GM21825 (cell line): ENCODE measurements around the gene TTLL6.

Experiments used
- ATAC-seq: cut with Tn5 transposase; IDR thresholded peaks from one replicate; pipeline ENCODE4 v1.9.1; 2021; ENCODE audit warnings: mild to moderate bottlenecking, moderate library complexity; ENCODE audit not compliant: unreplicated experiment

TTLL6 gene

GRCh38 chr17:48745381-48746275 lies 71.4 kb downstream of the TTLL6 start:
- ATAC-seq, result no peak

- no peak for ATAC-seq
Measured at GRCh38 chr17:48740537-48740936, 76.5 kb downstream of the TTLL6 start.

DNA sequence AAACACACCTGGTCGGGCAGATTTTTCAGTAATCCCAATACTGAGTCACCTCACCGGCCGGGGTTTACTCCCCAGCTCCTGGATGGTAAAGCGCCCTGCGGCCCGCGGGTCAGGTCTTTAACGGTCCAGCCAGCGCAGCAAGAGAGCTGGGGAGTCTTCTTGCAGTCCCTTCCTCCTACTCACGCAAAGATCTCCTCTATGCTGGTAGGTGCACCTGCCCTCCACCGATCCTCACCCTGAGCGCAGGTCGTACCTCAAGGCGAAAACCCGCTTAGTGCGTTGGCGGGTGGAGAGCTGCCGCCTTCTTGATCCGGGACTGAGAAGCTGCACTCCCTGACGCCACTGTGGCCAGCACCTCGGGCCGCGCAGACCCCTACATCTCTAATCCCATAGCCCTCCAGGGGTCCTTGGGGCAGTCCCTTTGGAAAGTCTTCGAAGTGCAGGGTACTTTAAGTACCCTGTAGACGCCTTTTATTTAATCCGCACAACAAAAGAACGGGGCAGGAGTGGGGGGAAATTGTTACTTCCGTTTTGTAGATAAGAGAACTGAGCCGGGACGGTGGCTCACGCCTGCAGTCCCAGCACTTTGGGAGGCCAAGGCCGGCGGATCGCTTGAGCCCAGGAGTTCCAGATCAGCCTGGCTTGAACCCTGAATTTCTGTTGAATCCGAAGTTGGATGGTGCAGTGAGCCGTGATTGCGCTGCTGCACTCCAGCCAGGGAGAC lies 78.1 kb downstream of the TTLL6 start:
- no peak for ATAC-seq

DNA sequence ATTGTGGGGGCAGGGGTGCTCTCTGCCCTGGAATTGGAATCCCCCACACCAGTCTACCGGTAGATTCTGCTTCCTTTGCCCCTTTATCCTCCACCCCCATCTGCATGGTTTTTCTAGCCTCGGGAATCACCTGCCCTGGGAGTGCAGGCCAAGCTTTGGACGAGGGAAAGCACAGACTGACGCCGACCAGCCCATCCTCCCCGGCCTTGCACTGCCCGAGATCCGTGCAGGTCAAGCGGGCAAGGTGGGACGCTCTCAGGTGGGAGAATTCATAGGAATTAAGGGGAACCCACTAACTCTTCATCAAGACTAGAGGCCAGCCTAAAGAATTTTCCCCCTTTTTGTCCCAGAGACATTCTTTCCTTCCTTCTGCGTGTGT lies 78.6 kb downstream of the TTLL6 start:
- no peak for ATAC-seq

GRCh38 chr17:48737330-48738043 lies 79.5 kb downstream of the TTLL6 start:
- no peak for ATAC-seq

DNA sequence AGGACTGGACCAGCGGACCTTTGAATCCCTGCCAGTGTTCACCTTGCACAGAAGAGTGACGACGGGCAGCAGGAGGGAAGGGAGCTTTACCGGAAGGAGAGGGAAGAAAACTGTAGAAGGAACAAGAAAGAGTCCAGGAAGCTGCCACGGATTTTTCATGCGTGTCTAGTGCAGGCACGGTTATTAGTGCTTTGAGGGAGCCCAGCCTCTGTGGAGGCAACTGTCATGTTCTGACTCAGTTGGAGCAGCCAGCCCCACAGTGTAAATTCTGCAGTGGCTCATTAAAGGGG lies 82.0 kb downstream of the TTLL6 start:
- ATAC-seq, result no peak

- ATAC-seq, result no peak
Measured at GRCh38 chr17:48734333-48735061, 82.5 kb downstream of the TTLL6 start.

DNA sequence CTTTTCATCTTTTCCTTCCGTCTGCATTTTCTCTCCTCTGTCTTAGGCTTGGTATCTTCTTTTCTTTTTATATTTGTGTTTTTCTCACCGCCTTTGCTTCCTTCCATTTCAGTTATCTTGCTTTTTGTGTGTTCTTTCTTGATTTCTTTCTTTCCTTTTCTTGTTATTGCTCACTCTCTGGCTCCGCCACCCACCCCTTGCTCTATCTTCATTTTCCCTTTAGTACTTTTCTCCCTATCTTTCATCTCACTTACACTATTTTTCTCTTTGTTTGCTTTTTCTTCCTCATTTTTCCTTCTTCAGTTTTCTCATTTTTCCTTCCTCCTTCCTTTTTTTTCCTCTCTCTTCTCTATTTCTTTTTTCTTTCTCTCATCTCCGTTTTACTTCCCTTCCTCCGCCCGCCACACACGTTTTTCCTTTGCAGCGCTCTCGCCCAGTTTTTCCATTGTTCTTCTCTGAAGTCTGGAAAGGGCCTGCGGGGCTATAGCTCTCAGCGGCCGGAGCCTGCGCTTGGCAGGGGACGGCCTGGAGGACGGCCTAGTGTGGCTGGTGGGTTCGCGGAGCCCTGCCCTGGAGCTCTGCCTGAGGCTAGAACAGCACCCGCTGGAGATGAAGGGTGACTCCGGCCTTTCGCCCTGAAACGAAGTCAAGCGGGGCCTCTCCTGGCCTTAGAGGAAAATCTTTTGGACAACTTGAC lies 83.2 kb downstream of the TTLL6 start:
- no peak for ATAC-seq

DNA sequence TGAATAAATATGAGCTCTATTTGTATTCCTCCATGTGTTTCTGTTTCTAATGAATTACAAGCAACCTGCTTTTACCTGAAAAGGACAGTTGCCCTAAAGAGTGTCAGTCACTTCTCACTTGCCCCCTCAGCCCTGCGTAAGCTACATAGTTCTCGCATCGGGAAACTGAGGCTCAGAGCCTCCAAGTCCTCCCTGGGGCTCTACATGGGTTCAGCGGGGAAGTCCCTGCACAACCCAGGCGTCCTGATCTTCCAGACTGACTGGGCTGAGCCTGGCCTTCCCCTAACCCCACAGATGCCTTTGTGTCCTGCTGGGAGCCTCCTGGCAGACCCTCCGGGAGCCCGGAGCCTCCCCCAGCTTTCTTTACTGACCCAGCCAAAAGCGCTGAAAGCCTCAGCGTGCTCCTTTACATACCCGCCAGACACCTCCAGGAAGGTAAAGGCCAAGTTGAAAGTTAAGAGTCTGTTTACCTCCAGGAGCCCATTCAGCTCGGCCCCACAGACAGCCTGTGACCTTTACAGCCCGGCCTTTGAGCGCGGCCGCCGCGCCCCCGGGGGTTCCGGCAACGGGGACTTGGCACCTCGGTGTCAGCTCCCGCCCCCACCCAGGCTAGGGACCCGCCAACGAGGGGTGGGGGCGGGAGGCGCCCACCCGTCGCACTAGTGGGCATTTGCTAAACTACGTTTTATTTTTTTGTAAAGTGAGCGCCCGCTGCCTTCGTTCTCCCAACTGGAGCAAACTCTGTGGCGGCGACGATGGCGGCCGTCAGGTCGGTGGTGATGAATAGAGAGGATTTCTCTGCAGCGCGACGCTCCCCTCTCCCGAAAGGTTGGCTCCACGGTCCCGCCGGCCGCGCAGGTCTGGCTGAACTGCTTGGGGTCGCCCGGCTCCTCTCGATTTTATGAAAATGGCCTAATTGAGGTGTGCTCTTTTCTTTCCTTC lies 84.1 kb downstream of the TTLL6 start:
- no peak for ATAC-seq

DNA sequence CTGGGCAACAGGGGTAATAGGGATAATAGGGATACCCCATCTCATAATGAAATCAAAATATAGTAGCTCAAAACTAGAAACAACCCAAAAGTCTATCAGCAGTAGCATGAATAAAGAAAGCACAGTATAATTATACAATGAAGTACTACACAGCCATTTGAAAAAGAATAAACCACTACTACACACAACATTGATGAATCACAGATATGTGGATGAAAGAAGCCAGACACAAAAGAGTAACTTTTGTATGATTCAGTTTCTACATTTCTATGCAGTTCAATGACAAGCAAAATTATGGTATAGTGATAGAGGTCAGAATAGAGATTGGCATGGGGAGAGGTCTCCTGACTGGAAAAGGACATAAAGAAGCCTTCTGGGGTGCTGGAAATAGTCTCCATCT lies 85.7 kb downstream of the TTLL6 start:
- no peak for ATAC-seq

GRCh38 chr17:48730240-48730550 lies 86.8 kb downstream of the TTLL6 start:
- no peak for ATAC-seq

DNA sequence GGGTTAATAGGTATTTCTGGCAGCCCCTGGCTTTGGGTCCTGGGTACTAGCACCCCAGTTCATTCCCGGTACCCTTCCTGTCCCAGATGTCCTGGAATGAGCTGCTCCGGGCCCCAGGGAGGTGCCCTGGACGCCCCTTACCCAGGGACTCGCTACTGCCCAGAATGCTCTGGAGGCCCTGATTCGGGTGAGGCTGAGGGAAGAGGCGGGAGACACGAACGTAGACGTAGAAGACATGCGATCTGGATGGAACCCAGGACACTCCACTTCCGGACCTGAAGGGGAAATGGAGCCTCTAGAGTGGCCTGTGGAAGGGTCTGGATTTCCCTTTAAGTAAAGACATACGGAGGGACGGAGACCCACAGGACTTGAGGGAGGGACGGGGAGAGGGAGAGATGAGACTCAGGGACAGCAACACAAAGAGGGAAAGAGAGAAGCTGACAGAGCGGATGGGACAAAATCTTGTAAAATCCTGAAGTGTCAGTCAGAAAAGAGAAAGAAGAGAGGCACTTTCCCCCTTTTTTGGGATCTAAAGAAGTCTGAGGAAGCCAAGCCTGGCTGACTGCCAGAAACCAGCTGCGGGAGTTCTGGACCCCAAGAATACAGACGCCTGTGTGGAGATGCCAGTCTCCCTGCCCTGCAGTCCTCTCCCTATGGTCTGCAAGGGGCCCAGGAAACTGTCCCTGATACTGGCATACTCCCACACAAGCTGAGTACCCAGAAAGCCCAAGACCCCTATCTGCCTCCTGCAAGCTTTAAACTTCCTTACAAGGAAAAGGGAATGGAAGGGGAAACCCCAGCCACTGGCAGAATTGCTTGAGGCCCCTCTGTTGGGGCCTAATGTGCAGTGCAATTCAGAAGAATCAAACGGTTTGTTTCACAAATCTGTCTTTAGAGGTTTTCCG lies 87.4 kb downstream of the TTLL6 start:
- no peak for ATAC-seq

- ATAC-seq, result no peak
Measured at GRCh38 chr17:48728232-48729231, 88.5 kb downstream of the TTLL6 start, which contains the start of gene HOXB13. HOXB13 (minus strand) TSS chr17:48728750; CDS start chr17:48728593, 157 bp downstream.

DNA sequence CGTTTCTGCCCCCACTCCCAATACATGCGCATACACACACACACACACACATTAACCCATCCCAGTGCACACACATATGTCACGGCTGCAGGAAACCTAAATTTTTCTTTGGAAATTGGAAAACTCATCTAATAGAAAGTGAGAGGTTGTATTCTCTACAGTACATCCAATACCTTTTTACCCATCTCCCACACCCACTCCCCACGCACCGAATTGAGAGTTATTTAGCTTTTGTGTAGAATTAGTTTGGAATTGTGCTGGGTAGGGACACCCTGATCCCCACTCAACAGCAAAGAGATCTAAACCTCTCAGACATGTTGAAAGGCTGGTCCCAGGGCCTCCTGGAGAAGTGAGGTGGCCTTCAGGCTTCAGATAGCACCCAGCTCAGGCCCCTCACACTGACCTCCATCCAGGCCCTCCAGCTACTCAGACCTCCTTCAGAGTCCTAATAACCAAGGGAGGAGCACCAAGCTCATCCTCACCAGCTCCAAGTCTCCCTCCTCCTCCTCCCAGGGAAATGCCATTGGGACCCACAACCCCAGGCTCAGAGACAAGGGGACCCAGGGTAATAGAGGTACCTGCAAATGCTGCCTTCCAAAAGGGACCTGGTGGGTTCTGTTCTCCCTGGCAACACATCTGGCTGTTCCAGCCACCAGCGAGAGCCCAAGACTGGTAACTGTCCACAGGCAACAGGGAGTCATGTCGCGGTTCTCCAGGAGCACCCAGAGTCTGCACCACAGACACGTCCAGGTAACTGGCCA lies 89.4 kb downstream of the TTLL6 start:
- no peak for ATAC-seq

DNA sequence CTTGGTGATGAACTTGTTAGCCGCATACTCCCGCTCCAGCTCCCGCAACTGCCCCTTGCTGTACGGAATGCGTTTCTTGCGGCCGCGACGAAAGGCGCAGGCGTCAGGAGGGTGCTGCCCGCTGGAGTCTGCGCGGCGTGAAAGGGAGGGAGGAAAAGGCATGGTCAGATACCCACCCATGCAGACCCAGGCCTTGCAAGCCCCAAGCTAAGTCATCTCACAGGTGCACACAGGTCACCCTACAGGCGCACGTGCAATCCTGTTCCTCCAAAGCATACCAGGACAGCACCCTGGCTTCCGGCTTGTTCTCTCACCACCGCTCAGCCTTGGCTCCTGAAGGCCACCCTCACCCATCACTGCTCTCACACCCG lies 90.1 kb downstream of the TTLL6 start:
- ATAC-seq, result no peak

GRCh38 chr17:48726114-48726915 lies 90.7 kb downstream of the TTLL6 start:
- ATAC-seq, result no peak
